GM13976 (cell line): ENCODE results near the gene PSMA6.
A peak's percentile ranks its signal among the peaks of the same experiment; 100 is the strongest.
"Not testable (repeated sequence)": the region's sequence is repeated elsewhere in the genome, so short reads cannot be mapped to it uniquely, and the experiment has no call there.

ENCODE experiments used
- DNase-seq: peaks from one replicate; pipeline ENCODE4 v3.0.0; 2012; ENCODE audit warnings: low spot score
- CTCF ChIP-seq: IDR thresholded peaks from 2 replicates; pipeline ENCODE4 v1.5.1; 2012; ENCODE audit warnings: borderline replicate concordance, mild to moderate bottlenecking; ENCODE audit not compliant: insufficient read depth; ENCODE audit errors: extremely low read depth, missing control alignments, control extremely low read depth
- in situ Hi-C: fragments of 300-500 bp; cut with MboI; formaldehyde crosslinking; loops from one replicate; pipeline ENCODE4 v1.12.0; 2022; ENCODE audit warnings: low sequenced_read_pairs, mixed read lengths, inconsistent platforms; ENCODE audit not compliant: unreplicated experiment

Gene PSMA6

GRCh38 chr14:35248476-35248788 lies 43.8 kb upstream of the PSMA6 start:
- DNase-seq, result no peak
- in situ Hi-C loops, result no loop called here
- no peak for TF ChIP-seq CTCF

GRCh38 chr14:35250319-35250718 lies 41.9 kb upstream of the PSMA6 start:
- in situ Hi-C loops, result no loop called here
- TF ChIP-seq CTCF, result no peak
- DNase-seq, result no peak

- no peak for TF ChIP-seq CTCF
- in situ Hi-C loops, result no loop called here
- DNase-seq, result no peak
These were observed 39.7 kb upstream of the PSMA6 start for GRCh38 chr14:35252451-35252868.

- DNase-seq, in situ Hi-C loops: not testable (repeated sequence)
These were observed 39.1 kb upstream of the PSMA6 start for GRCh38 chr14:35253056-35253455.

GRCh38 chr14:35254034-35254622 lies 38.1 kb upstream of the PSMA6 start:
- in situ Hi-C loops, DNase-seq: not testable (repeated sequence)

GRCh38 chr14:35254736-35255135 lies 37.4 kb upstream of the PSMA6 start:
- TF ChIP-seq CTCF, result no peak
- peak; percentile 38 for DNase-seq
- in situ Hi-C loops, result no loop called here

- no peak for TF ChIP-seq CTCF
These were observed 36.5 kb upstream of the PSMA6 start for GRCh38 chr14:35255711-35256110.

GRCh38 chr14:35257809-35258208 lies 34.4 kb upstream of the PSMA6 start:
- no peak for TF ChIP-seq CTCF
- in situ Hi-C loops, result no loop called here
- DNase-seq, result no peak

More at GRCh38 chr14:35255711-35256110, 36.5 kb upstream of the PSMA6 start:
- in situ Hi-C loops, result no loop called here
- DNase-seq, result no peak
